Thymus (tissue), 14 donors: Measurements from ENCODE around the gene CACNG5. TPM values are rescaled to one million over a fixed set of nuclear protein-coding genes. Genes with fewer than 3 reads are reported as not detected.

Source experiments
- DNase-seq, 9 donors: peaks; one replicate each; pipeline ENCODE4 v3.0.0-alpha.2; 2013; ENCODE audit warnings: low spot score in 9 of 9, low read depth in 6 of 9, missing footprints in 1 of 9
- H3K27ac ChIP-seq, 2 donors: one replicate each; pipeline ENCODE4 v1.5.1; 2013; ENCODE audit warnings: control low read depth in 1 of 2, low read depth in 1 of 2, low read length in 1 of 2, mild to moderate bottlenecking in 1 of 2, moderate library complexity in 1 of 2
- H3K27me3 ChIP-seq, 2 donors: one replicate each; pipeline ENCODE4 v1.5.1; 2013; ENCODE audit warnings: low read length in 1 of 2; ENCODE audit not compliant: control insufficient read depth in 2 of 2, insufficient read depth in 1 of 2
- H3K36me3 ChIP-seq, 2 donors: one replicate each; pipeline ENCODE4 v1.5.1; 2013; ENCODE audit warnings: low read length in 1 of 2, mild to moderate bottlenecking in 1 of 2, moderate library complexity in 1 of 2; ENCODE audit not compliant: control insufficient read depth in 2 of 2, insufficient read depth in 2 of 2
- H3K4me1 ChIP-seq, 2 donors: one replicate each; pipeline ENCODE4 v1.5.1; 2013; ENCODE audit warnings: low read length in 2 of 2; ENCODE audit not compliant: control insufficient read depth in 2 of 2, insufficient read depth in 2 of 2
- H3K4me3 ChIP-seq, 2 donors: one replicate each; pipeline ENCODE4 v1.5.1; 2013; ENCODE audit warnings: low read length in 2 of 2, control low read depth in 1 of 2, mild to moderate bottlenecking in 1 of 2
- H3K9me3 ChIP-seq, 2 donors: one replicate each; pipeline ENCODE4 v1.5.1; 2013; ENCODE audit warnings: low read length in 1 of 2, mild to moderate bottlenecking in 1 of 2; ENCODE audit not compliant: control insufficient read depth in 2 of 2, insufficient read depth in 1 of 2
- WGBS: extraction: QIAGEN DNeasy Blood & Tissue Kit; methylation state at CpG from one replicate; pipeline ENCODE4 v1.1.7; 2013; 5-methylcytosine and 5-hydroxymethylcytosine counted together
- long read RNA-seq, 10 donors: transcript quantifications; one replicate each; lab custom pipeline, GENCODE V29; 2026
- polyA plus RNA-seq: library from polyadenylated mRNA; stranded (reverse); fragments of 200-250 nt; gene quantifications from one replicate; pipeline ENCODE4 v1.2.3, GENCODE V29; 2013
- total RNA-seq: library from RNA; stranded (reverse); fragments of 120-200 nt; gene quantifications from one replicate; pipeline ENCODE4 v1.2.4, GENCODE V29; 2013
- donor health status: healthy.

CACNG5 gene
- total RNA-seq (0.05 TPM), polyA plus RNA-seq (0.05 TPM)
- long read RNA-seq, donor 1, result 0 reads
- long read RNA-seq, donor 2, result 0 reads
- long read RNA-seq, donor 3, result 0 reads
- long read RNA-seq, donor 4, partial matches to known transcripts, result 0 of 1 reads
- long read RNA-seq, donor 4, other reads (novel, unspliced or antisense), result 0 of 1 reads
- long read RNA-seq, donor 5, partial matches to known transcripts, result 0 of 1 reads
- long read RNA-seq, donor 5, other reads (novel, unspliced or antisense), result 0 of 1 reads
- long read RNA-seq, donor 6, partial matches to known transcripts, result 0 of 1 reads
- long read RNA-seq, donor 6, other reads (novel, unspliced or antisense), result 0 of 1 reads
- long read RNA-seq, donor 7, result 0 reads
- long read RNA-seq, donor 8, result 0 reads
- long read RNA-seq, donor 9, result 0 reads
- long read RNA-seq, donor 10, result 0 reads

GRCh38 chr17:66834919-66835454, at the start of gene CACNG5:
Gene CACNG5 (plus strand): TSS chr17:66835117. CDS start chr17:66877333, 42,216 bp downstream.
- no peak for DNase-seq
- Histone ChIP-seq H3K4me1 (no peaks in the 10 kb centered on the region), H3K27ac (no peak within 1 kb of the TSS), H3K36me3 (no peaks in the 10 kb centered on the region), H3K27me3 (peaks cover 16 to 72% of the 10 kb centered on the region in 2 donors), H3K9me3 (no peaks in the 10 kb centered on the region), H3K4me3 (no peak within 1 kb of the TSS)
- WGBS, result 10% methylated on average over 57 of the region's 57 CpGs

- 89% methylated on average over 10 of the region's 10 CpGs for WGBS
- DNase-seq, result no peak
- no peaks in the 10 kb centered on the region for H3K36me3 ChIP-seq
Measured at GRCh38 chr17:66786107-66786506, 48.8 kb upstream of the CACNG5 start.

GRCh38 chr17:66787914-66788313, 47.0 kb upstream of the CACNG5 start:
- no peaks in the 10 kb centered on the region for H3K36me3 ChIP-seq
- H3K9me3 ChIP-seq, result no peaks in the 10 kb centered on the region
- no peaks in the 10 kb centered on the region for H3K27me3 ChIP-seq
- 90% methylated on average over 3 of the region's 3 CpGs for WGBS
- no peak for DNase-seq
- no peak overlapping the region for H3K27ac ChIP-seq
- H3K4me3 ChIP-seq, result no peak overlapping the region
- peaks cover 0 to 15% of the 10 kb centered on the region in 2 donors for H3K4me1 ChIP-seq

More at GRCh38 chr17:66786107-66786506, 48.8 kb upstream of the CACNG5 start:
- no peaks in the 10 kb centered on the region for H3K27me3 ChIP-seq
- no peak overlapping the region for H3K4me3 ChIP-seq
- no peaks in the 10 kb centered on the region for H3K9me3 ChIP-seq
- peaks cover 0 to 7% of the 10 kb centered on the region in 2 donors for H3K4me1 ChIP-seq
- no peak overlapping the region for H3K27ac ChIP-seq

- Histone ChIP-seq H3K9me3 (no peaks in the 10 kb centered on the region), H3K27me3 (no peaks in the 10 kb centered on the region), H3K27ac (no peak overlapping the region), H3K36me3 (peaks cover 0 to under 1% of the 10 kb centered on the region in 2 donors), H3K4me1 (peaks cover 0 to 15% of the 10 kb centered on the region in 2 donors), H3K4me3 (no peak overlapping the region)
- no peak for DNase-seq
- WGBS, result 94% methylated on average over 12 of the region's 12 CpGs
Measured at GRCh38 chr17:66789093-66789492, 45.8 kb upstream of the CACNG5 start.

GRCh38 chr17:66789961-66790437, 44.9 kb upstream of the CACNG5 start:
- WGBS, result 78% methylated on average over 7 of the region's 7 CpGs
- Histone ChIP-seq H3K27me3 (no peaks in the 10 kb centered on the region), H3K9me3 (no peaks in the 10 kb centered on the region), H3K4me3 (no peak overlapping the region), H3K4me1 (peaks cover 0 to 15% of the 10 kb centered on the region in 2 donors), H3K36me3 (peaks cover 0 to 2% of the 10 kb centered on the region in 2 donors), H3K27ac (no peak overlapping the region)
- DNase-seq, result no peak

- Histone ChIP-seq H3K27ac (no peak overlapping the region), H3K4me3 (no peak overlapping the region), H3K36me3 (peaks cover 0 to 2% of the 10 kb centered on the region in 2 donors), H3K9me3 (no peaks in the 10 kb centered on the region), H3K4me1 (peaks cover 0 to 15% of the 10 kb centered on the region in 2 donors), H3K27me3 (no peaks in the 10 kb centered on the region)
- 94% methylated on average over 11 of the region's 11 CpGs for WGBS
- DNase-seq, result no peak
Measured at GRCh38 chr17:66790501-66791061, 44.3 kb upstream of the CACNG5 start.

GRCh38 chr17:66791347-66791746, 43.6 kb upstream of the CACNG5 start:
- WGBS, result 18% methylated on average over 15 of the region's 15 CpGs
- Histone ChIP-seq H3K27me3 (no peaks in the 10 kb centered on the region), H3K27ac (no peak overlapping the region), H3K4me3 (no peak overlapping the region), H3K4me1 (peaks cover 0 to 15% of the 10 kb centered on the region in 2 donors), H3K36me3 (peaks cover 0 to 2% of the 10 kb centered on the region in 2 donors), H3K9me3 (no peaks in the 10 kb centered on the region)
- DNase-seq, result peak in 3 of 9 donors; percentile 36 to 62 (median 45)

- 98% methylated on average over 3 of the region's 3 CpGs for WGBS
- Histone ChIP-seq H3K36me3 (peaks cover 0 to 2% of the 10 kb centered on the region in 2 donors), H3K4me3 (no peak overlapping the region), H3K4me1 (peaks cover 0 to 15% of the 10 kb centered on the region in 2 donors), H3K27me3 (no peaks in the 10 kb centered on the region), H3K27ac (no peak overlapping the region), H3K9me3 (peaks cover 0 to 9% of the 10 kb centered on the region in 2 donors)
- DNase-seq, result no peak
Measured at GRCh38 chr17:66793814-66794213, 41.1 kb upstream of the CACNG5 start.

- Histone ChIP-seq H3K4me3 (no peak overlapping the region), H3K27ac (no peak overlapping the region), H3K27me3 (no peaks in the 10 kb centered on the region), H3K9me3 (peaks cover 0 to 9% of the 10 kb centered on the region in 2 donors), H3K4me1 (peaks cover 0 to 14% of the 10 kb centered on the region in 2 donors), H3K36me3 (peaks cover 0 to 2% of the 10 kb centered on the region in 2 donors)
- WGBS, result 97% methylated on average over 3 of the region's 3 CpGs
- DNase-seq, result no peak
Measured at GRCh38 chr17:66795486-66795885, 39.4 kb upstream of the CACNG5 start.
